NCI-H1092 (cell line): ENCODE measurements around the gene SPAG8.

ENCODE experiments used
- DNase-seq: peaks from one replicate; lab custom pipeline; 2025; lab: John Stamatoyannopoulos, UW

The SPAG8 gene

GRCh38 chr9:35771534-35771933 lies 40.5 kb downstream of the SPAG8 start:
- DNase-seq, result peak; percentile 83

DNA sequence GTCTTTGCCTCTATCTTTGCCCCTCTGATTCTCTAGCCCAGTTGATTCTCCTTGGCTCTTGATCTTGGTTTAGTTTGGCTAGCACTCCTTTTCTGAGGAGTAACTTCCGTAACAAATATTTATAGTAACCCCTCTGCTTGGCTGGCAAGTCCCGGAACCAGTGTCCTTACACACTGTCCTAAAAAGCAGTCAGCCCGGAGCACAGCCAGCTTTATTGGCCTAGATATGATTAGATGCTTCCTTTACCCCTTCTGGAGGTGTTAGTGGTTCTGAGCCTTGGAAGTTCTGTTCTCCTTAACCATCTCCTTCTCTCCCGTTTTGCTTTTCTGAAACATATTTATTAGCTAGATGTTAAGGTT lies 41.0 kb downstream of the SPAG8 start:
- no peak for DNase-seq

DNA sequence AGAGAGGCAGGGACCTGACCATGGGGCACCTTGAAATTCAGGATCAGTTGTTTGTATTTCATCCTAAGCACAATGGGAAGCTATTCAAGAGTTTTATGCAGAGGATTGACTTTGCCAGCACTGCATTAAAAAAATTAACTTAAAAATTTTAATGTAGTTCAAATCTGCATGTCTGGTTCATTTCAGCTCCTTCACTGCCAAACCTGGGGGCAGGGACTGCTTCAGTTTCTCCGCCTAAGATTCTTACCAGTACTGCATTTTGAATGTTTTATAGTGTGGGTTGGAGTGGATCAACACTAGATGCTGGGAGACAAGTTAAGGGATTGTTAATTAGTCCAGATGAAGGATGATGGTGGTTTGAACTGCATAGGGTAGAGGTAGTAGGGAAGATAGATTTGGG lies 42.3 kb downstream of the SPAG8 start:
- no peak for DNase-seq

DNA sequence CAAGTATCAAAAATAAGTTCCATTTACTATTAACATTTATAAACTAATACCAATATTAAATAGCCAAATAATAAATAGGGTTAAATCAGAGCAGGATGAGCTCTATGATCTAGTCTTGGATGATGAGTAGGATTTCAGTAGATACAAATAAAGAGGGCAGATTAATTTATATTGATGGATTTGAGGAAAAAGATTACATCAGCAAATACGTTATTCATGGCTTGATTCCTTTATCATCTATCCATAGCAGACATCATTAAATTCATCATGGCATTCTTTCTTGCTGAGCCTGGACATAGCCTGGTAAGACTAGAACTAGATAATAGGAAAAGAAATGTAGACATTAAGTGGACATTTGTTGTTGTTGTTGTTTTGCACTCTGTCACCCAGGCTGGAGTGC lies 44.6 kb downstream of the SPAG8 start:
- no peak for DNase-seq

- DNase-seq, result no peak
Measured at GRCh38 chr9:35766997-35767396, 45.1 kb downstream of the SPAG8 start.

- DNase-seq, result no peak
Measured at GRCh38 chr9:35763803-35764202, 48.3 kb downstream of the SPAG8 start.

- DNase-seq, result no peak
Measured at GRCh38 chr9:35763181-35763580, 48.9 kb downstream of the SPAG8 start.

- DNase-seq, result no peak
Measured at GRCh38 chr9:35760651-35761050, 51.4 kb downstream of the SPAG8 start.

DNA sequence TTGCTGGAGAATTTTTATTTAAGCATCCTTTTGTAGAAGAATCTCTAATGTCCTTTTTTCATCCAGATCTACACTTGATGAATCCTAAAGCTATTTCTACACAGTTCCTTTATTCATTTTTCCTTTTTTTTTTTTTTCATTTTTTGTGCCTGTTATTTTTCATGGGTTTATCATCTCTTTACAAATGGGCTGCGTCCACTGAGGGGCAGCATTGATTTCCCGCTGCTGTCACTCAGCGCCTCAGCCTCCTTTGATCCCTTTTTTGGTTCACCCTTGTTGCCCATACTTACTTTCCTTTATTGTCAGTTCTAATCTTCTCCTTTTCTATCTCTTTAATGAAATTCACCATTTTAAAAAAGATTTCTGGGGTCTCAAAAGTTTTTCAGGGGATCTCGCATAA lies 52.3 kb downstream of the SPAG8 start:
- DNase-seq, result no peak
